A549 (cell line): ENCODE data around the gene CDKN1C. TPM values are rescaled to one million over a fixed set of nuclear protein-coding genes. Genes with fewer than 3 reads are reported as not detected.

Source experiments
- CEBPB ChIP-seq, 2 experiments: fragments of >200 bp in 1 of 2; sonication (Bioruptor Twin) in 1 of 2; formaldehyde crosslinking in 1 of 2; IDR thresholded peaks; 2 replicates each; pipeline ENCODE4 v1.6.1; 2012 to 2016
- CHD2 ChIP-seq: fragments of 150-350 bp; IDR thresholded peaks from 2 replicates; pipeline ENCODE4 v1.6.1; 2014; ENCODE audit warnings: low read length; ENCODE audit not compliant: partially characterized antibody
- CHD4 ChIP-seq: fragments of 200-600 bp; sonication (generic); IDR thresholded peaks from 2 replicates; pipeline ENCODE4 v1.6.1; 2016; ENCODE audit warnings: antibody characterized with exemption, mild to moderate bottlenecking, borderline replicate concordance
- EHF ChIP-seq: fragments of 250-450 bp; sonication (Bioruptor Pico); IDR thresholded peaks from 2 replicates; pipeline ENCODE4 v1.5.0; 2020; ENCODE audit warnings: mild to moderate bottlenecking
- EHMT2 ChIP-seq: fragments of 200-600 bp; sonication (generic); IDR thresholded peaks from 2 replicates; pipeline ENCODE4 v1.6.1; 2016; ENCODE audit warnings: antibody characterized with exemption, low read depth, mild to moderate bottlenecking, moderate library complexity
- EP300 ChIP-seq, 2 experiments: fragments of >200 bp; sonication (Bioruptor Twin); formaldehyde crosslinking; IDR thresholded peaks; 2 replicates in 1 of 2; 3 replicates in 1 of 2; pipeline ENCODE4 v1.6.1; 2016 to 2017
- FOSB ChIP-seq: fragments of 250-450 bp; sonication (Bioruptor Pico); IDR thresholded peaks from 2 replicates; pipeline ENCODE4 v1.5.0; 2020; ENCODE audit warnings: mild to moderate bottlenecking, moderate library complexity
- FOXS1 ChIP-seq: fragments of 250-450 bp; sonication (Bioruptor Pico); IDR thresholded peaks from 2 replicates; pipeline ENCODE4 v1.5.0; 2020; ENCODE audit warnings: mild to moderate bottlenecking, moderate library complexity
- HEYL ChIP-seq: fragments of 250-450 bp; sonication (Bioruptor Pico); IDR thresholded peaks from 2 replicates; pipeline ENCODE4 v1.8.0; 2021; ENCODE audit warnings: mild to moderate bottlenecking, moderate library complexity
- HOXA7 ChIP-seq: fragments of 250-450 bp; sonication (Bioruptor Pico); IDR thresholded peaks from 2 replicates; pipeline ENCODE4 v1.5.0; 2020; ENCODE audit warnings: mild to moderate bottlenecking, moderate library complexity
- JUN ChIP-seq, 2 experiments: fragments of >200 bp; sonication (Bioruptor Twin); formaldehyde crosslinking; IDR thresholded peaks; 2 replicates in 1 of 2; 3 replicates in 1 of 2; pipeline ENCODE4 v1.6.1; 2016 to 2017
- JUNB ChIP-seq: fragments of >200 bp; sonication (Bioruptor Twin); formaldehyde crosslinking; IDR thresholded peaks from 2 replicates; pipeline ENCODE4 v1.6.1; 2016
- KDM1A ChIP-seq: fragments of 200-600 bp; sonication (generic); IDR thresholded peaks from 2 replicates; pipeline ENCODE4 v1.6.1; 2016; ENCODE audit warnings: low read depth, mild to moderate bottlenecking
- KDM5A ChIP-seq: fragments of 200-600 bp; sonication (generic); IDR thresholded peaks from 2 replicates; pipeline ENCODE4 v1.6.1; 2016; ENCODE audit warnings: antibody characterized with exemption, mild to moderate bottlenecking
- MAFK ChIP-seq: fragments of 450-650 bp; IDR thresholded peaks from 2 replicates; pipeline ENCODE4 v1.6.1; 2014; ENCODE audit not compliant: partially characterized antibody
- MAZ ChIP-seq: fragments of 150-350 bp; IDR thresholded peaks from 2 replicates; pipeline ENCODE4 v1.6.1; 2014; ENCODE audit warnings: antibody characterized with exemption, low read depth, low read length, borderline replicate concordance
- MYC ChIP-seq: IDR thresholded peaks from 2 replicates; pipeline ENCODE4 v1.6.1; 2012; ENCODE audit warnings: mild to moderate bottlenecking, inconsistent platforms, low read length, improper control_type of control experiment, borderline replicate concordance
- PHF8 ChIP-seq: fragments of 200-600 bp; sonication (generic); IDR thresholded peaks from 2 replicates; pipeline ENCODE4 v1.6.1; 2016; ENCODE audit warnings: low read depth, mild to moderate bottlenecking, antibody characterized with exemption, moderate library complexity, borderline replicate concordance
- POLR2AphosphoS2 ChIP-seq: conservative IDR thresholded peaks from 2 replicates; pipeline ENCODE4 v1.6.1; 2012; ENCODE audit warnings: low read length, improper control_type of control experiment, inconsistent platforms
- RARB ChIP-seq: fragments of 250-450 bp; sonication (Bioruptor Pico); IDR thresholded peaks from 2 replicates; pipeline ENCODE4 v1.8.0; 2021; ENCODE audit warnings: mild to moderate bottlenecking, moderate library complexity
- RCOR1 ChIP-seq: fragments of 150-350 bp; IDR thresholded peaks from 2 replicates; pipeline ENCODE4 v1.6.1; 2014; ENCODE audit warnings: antibody characterized with exemption, low read length, low read depth
- RFX5 ChIP-seq: fragments of 450-650 bp; IDR thresholded peaks from 2 replicates; pipeline ENCODE4 v1.7.1; 2014; ENCODE audit warnings: antibody characterized with exemption, mild to moderate bottlenecking, moderate library complexity
- RNF2 ChIP-seq: fragments of 200-600 bp; sonication (generic); IDR thresholded peaks from 2 replicates; pipeline ENCODE4 v1.6.1; 2016; ENCODE audit warnings: low read depth, mild to moderate bottlenecking, antibody characterized with exemption, moderate library complexity, borderline replicate concordance
- SMC3 ChIP-seq: fragments of >200 bp; sonication (Bioruptor Twin); formaldehyde crosslinking; IDR thresholded peaks from 3 replicates; pipeline ENCODE4 v1.6.1; 2018; ENCODE audit warnings: inconsistent platforms
- SREBF2 ChIP-seq: fragments of 450-650 bp; IDR thresholded peaks from 2 replicates; pipeline ENCODE4 v1.6.1; 2014; ENCODE audit warnings: mild to moderate bottlenecking, moderate library complexity
- TFCP2L1 ChIP-seq: fragments of 250-450 bp; sonication (Bioruptor Pico); IDR thresholded peaks from 2 replicates; pipeline ENCODE4 v1.5.0; 2021; ENCODE audit warnings: mild to moderate bottlenecking
- TP53 ChIP-seq: fragments of 250-450 bp; sonication (Bioruptor Pico); IDR thresholded peaks from 2 replicates; pipeline ENCODE4 v1.5.0; 2021; ENCODE audit warnings: mild to moderate bottlenecking, moderate library complexity
- ZC3H11A ChIP-seq: fragments of 450-650 bp; IDR thresholded peaks from 2 replicates; pipeline ENCODE4 v1.6.1; 2014; ENCODE audit warnings: antibody characterized with exemption, mild to moderate bottlenecking
- ZFP36 ChIP-seq: fragments of 450-650 bp; IDR thresholded peaks from 2 replicates; pipeline ENCODE4 v1.6.1; 2014; ENCODE audit warnings: borderline replicate concordance; ENCODE audit not compliant: partially characterized antibody
- ZNF302 ChIP-seq: fragments of 250-450 bp; sonication (Bioruptor Pico); IDR thresholded peaks from 2 replicates; pipeline ENCODE4 v1.9.0; 2021; ENCODE audit warnings: inconsistent platforms, mild to moderate bottlenecking, moderate library complexity
- polyA plus RNA-seq, 4 experiments: library from polyadenylated mRNA; depleted of rRNA in 3 of 4; stranded (reverse); fragments of >200 nt; fragmentation: RNase III in 1 of 4; extraction: RNeasy Plus Mini Kit Qiagen cat#74134 plus additional on column Dnase treatment in 1 of 4; gene quantifications; 2 replicates in 3 of 4; 3 replicates in 1 of 4; pipeline ENCODE4 v1.2.3, GENCODE V29; 2011 to 2017
- TF ChIP-seq, protein P1 (sequence below): fragments of >200 bp; sonication (Bioruptor Twin); formaldehyde crosslinking; IDR thresholded peaks from 3 replicates; pipeline ENCODE4 v1.6.1; 2016
- TF ChIP-seq, protein P2 (sequence below): fragments of 250-450 bp; sonication (Bioruptor Pico); IDR thresholded peaks from 2 replicates; pipeline ENCODE4 v1.5.0; 2020; ENCODE audit warnings: low read depth, mild to moderate bottlenecking, moderate library complexity
- TF ChIP-seq, protein P3 (sequence below): fragments of >200 bp; sonication (Bioruptor Twin); formaldehyde crosslinking; IDR thresholded peaks from 2 replicates; pipeline ENCODE4 v1.6.1; 2016
- TF ChIP-seq, protein P4 (sequence below): fragments of 200-600 bp; sonication (generic); IDR thresholded peaks from 2 replicates; pipeline ENCODE4 v1.6.1; 2016; ENCODE audit warnings: antibody characterized with exemption, mild to moderate bottlenecking, moderate library complexity
- TF ChIP-seq, protein P5 (sequence below): fragments of 250-450 bp; sonication (Bioruptor Pico); IDR thresholded peaks from 2 replicates; pipeline ENCODE4 v1.5.0; 2021; ENCODE audit warnings: mild to moderate bottlenecking, moderate library complexity, borderline replicate concordance

The CDKN1C gene
- polyA plus RNA-seq, 2 of the 4 experiments (the other 2 are of a cell fraction): 0.30 to 0.41 TPM

DNA sequence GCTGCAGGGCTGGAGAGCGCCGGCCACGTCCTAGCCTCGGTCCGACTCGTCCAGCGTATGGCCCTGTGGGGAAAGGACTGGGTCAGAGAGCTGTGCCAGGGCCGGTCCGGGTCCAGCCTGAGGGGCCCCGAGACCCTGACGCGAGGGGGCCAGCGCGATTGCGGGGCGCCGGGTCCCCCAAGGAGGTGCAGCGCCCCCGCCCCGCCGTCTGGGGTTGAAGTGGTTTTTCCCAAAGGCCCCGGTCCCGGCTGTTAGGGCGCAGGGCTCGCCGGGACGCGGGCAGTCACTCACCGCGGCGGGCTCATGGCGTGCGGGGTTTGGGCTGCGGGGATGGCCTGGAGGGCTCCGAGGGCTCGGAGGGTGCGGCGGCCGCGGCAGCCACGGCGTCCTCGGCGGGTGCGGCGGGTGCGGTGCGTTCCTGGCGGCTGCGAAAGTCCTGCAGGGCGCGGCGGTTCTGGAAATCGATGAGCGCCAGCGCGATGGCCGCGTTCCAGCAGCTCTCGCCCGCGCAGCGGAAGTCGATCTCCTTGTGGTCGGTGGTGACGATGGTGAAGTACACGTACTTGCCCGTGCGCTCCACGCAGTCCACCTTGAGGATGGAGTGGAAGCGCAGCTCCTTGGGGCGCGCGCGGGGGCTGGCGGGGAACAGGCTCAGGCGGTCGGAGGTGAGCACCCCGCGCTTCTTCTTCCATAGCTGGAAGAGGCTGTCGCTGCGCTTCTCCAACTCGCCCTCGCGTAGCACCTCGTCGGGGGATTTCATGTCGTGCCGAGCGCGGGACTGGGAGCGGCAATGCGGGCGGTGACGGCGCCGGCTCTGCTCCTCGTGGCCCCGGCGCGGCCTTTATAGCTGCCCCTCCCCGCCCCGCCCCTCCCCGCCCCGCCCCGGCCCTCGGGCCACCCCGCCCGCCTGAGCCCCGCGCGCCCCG lies 43.3 kb upstream of the CDKN1C start, which contains the start of gene PHLDA2 (continued):
- TF ChIP-seq MAZ (no peak), FOXS1 (CRISPR knock-in tag) (no peak), EHF (CRISPR knock-in tag) (no peak), RFX5 (no peak), POLR2AphosphoS2 (no peak), CHD2 (no peak), SMC3 (peak; percentile 16; the same call in 1 of the 3 replicates), KDM1A (no peak), EP300 (IDR thresholded peaks at IDR 0.05) (no peak), ZC3H11A (no peak), PHF8 (peak; percentile 81), RCOR1 (no peak), FOSB (CRISPR knock-in tag) (0 out of 2 replicates have a peak, but pooled peaks have one; percentile 60), RARB (CRISPR knock-in tag) (no peak), TFCP2L1 (CRISPR knock-in tag) (peak; percentile 84), SREBF2 (no peak), EHMT2 (no peak), TP53 (no peak), RNF2 (peak; percentile 31; the same call in 1 of the 2 replicates), ZNF302 (no peak), MYC (peak; percentile 87), HOXA7 (CRISPR knock-in tag) (0 out of 2 replicates have a peak, but pooled peaks have one; percentile 65), CEBPB (IDR thresholded peaks at IDR 0.05) (no peak), CHD4 (no peak), MAFK (no peak), HEYL (CRISPR knock-in tag) (no peak), JUNB (no peak), KDM5A (no peak), JUN (IDR thresholded peaks at IDR 0.05) (peak; percentile 77 to 88; a peak in 4 of 5 replicates), ZFP36 (no peak)
- TF ChIP-seq, protein P1, sequence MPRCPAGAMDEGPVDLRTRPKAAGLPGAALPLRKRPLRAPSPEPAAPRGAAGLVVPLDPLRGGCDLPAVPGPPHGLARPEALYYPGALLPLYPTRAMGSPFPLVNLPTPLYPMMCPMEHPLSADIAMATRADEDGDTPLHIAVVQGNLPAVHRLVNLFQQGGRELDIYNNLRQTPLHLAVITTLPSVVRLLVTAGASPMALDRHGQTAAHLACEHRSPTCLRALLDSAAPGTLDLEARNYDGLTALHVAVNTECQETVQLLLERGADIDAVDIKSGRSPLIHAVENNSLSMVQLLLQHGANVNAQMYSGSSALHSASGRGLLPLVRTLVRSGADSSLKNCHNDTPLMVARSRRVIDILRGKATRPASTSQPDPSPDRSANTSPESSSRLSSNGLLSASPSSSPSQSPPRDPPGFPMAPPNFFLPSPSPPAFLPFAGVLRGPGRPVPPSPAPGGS: peak; percentile 93
- TF ChIP-seq, protein P2, sequence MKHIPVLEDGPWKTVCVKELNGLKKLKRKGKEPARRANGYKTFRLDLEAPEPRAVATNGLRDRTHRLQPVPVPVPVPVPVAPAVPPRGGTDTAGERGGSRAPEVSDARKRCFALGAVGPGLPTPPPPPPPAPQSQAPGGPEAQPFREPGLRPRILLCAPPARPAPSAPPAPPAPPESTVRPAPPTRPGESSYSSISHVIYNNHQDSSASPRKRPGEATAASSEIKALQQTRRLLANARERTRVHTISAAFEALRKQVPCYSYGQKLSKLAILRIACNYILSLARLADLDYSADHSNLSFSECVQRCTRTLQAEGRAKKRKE (CRISPR knock-in tag): no peak
- TF ChIP-seq, protein P3, sequence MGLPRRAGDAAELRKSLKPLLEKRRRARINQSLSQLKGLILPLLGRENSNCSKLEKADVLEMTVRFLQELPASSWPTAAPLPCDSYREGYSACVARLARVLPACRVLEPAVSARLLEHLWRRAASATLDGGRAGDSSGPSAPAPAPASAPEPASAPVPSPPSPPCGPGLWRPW: no peak
- TF ChIP-seq, protein P4, sequence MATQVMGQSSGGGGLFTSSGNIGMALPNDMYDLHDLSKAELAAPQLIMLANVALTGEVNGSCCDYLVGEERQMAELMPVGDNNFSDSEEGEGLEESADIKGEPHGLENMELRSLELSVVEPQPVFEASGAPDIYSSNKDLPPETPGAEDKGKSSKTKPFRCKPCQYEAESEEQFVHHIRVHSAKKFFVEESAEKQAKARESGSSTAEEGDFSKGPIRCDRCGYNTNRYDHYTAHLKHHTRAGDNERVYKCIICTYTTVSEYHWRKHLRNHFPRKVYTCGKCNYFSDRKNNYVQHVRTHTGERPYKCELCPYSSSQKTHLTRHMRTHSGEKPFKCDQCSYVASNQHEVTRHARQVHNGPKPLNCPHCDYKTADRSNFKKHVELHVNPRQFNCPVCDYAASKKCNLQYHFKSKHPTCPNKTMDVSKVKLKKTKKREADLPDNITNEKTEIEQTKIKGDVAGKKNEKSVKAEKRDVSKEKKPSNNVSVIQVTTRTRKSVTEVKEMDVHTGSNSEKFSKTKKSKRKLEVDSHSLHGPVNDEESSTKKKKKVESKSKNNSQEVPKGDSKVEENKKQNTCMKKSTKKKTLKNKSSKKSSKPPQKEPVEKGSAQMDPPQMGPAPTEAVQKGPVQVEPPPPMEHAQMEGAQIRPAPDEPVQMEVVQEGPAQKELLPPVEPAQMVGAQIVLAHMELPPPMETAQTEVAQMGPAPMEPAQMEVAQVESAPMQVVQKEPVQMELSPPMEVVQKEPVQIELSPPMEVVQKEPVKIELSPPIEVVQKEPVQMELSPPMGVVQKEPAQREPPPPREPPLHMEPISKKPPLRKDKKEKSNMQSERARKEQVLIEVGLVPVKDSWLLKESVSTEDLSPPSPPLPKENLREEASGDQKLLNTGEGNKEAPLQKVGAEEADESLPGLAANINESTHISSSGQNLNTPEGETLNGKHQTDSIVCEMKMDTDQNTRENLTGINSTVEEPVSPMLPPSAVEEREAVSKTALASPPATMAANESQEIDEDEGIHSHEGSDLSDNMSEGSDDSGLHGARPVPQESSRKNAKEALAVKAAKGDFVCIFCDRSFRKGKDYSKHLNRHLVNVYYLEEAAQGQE: no peak; the same call in none of the 2 replicates
- TF ChIP-seq, protein P5, sequence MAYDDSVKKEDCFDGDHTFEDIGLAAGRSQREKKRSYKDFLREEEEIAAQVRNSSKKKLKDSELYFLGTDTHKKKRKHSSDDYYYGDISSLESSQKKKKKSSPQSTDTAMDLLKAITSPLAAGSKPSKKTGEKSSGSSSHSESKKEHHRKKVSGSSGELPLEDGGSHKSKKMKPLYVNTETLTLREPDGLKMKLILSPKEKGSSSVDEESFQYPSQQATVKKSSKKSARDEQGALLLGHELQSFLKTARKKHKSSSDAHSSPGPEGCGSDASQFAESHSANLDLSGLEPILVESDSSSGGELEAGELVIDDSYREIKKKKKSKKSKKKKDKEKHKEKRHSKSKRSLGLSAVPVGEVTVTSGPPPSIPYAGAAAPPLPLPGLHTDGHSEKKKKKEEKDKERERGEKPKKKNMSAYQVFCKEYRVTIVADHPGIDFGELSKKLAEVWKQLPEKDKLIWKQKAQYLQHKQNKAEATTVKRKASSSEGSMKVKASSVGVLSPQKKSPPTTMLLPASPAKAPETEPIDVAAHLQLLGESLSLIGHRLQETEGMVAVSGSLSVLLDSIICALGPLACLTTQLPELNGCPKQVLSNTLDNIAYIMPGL: no peak; the same call in 1 of the 2 replicates
